ENCODE results near the gene BCL2L14. TPM values are rescaled to one million over a fixed set of nuclear protein-coding genes. Genes with fewer than 3 reads are reported as not detected.
A peak's percentile ranks its signal among the peaks of the same experiment; 100 is the strongest.

The BCL2L14 gene
- total and polyA plus RNA-seq, 2 of the 13 experiments (the other 11 are each of a cell fraction or from before 2014, with no cell fraction given): 0.11 TPM; not detected in 1

DNA sequence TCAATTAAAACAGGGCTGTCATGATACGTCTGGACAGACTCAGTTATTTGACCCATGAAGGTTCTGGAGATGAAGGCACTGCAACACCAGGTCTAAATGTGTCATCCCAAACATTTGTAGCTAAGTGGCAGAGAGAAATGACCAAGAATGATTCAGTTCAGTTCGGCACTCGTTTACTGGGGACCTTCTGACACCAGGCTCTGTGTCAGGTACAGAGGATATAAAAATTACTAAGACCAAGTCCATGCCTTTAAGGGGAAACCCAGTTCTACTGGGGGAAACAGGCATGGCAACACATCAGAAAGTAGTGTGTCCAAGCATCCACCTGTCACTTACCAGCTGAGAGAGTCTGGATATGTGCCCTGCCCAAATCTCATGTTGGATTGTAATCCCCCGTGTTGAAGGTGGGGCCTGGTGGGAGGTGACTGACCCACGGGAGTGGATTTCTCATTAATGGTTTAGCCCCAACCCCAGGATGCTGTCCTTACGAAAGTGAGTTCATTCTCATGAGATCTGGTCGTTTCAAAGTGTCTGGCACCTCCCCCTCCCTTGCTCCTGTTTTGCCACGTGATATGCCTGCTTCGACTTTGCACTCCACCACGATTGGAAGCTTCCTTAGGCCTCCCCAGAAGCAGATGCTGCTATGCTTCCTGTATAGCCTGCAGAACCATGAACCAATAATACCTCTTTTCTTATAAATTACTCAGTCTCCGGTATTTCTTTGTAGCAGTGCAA, 41.9 kb upstream of the BCL2L14 start:
- Histone ChIP-seq H3K79me2 (ENCODE audit: insufficient read depth, low read length) (no peaks in the 10 kb centered on the region), H3K4me2 (ENCODE audit: low read depth, low read length) (no peak overlapping the region), H3K4me1 (ENCODE audit: insufficient read depth, low read length) (peaks cover 19% of the 10 kb centered on the region), H3K36me3 (replicated peaks in 1 of 2; ENCODE audit: control insufficient read depth in 1 of 2, insufficient read depth in 2 of 2, low read length in 2 of 2) (no peaks in the 10 kb centered on the region), H3K27ac (ENCODE audit: extremely low read length, insufficient read depth, low read length) (no peak overlapping the region), H3K9me3 (ENCODE audit: low read length) (no peaks in the 10 kb centered on the region), H3K4me3 (replicated peaks in 1 of 3; ENCODE audit: insufficient read depth in 1 of 3, low read depth in 2 of 3, low read length in 3 of 3) (no peak overlapping the region), H3K9ac (ENCODE audit: insufficient read depth, low read depth, low read length) (no peak overlapping the region), H3K27me3 (ENCODE audit: control insufficient read depth in 1 of 2, insufficient read depth in 2 of 2, low read length in 2 of 2) (peaks cover 4 to 12% of the 10 kb centered on the region in 2 experiments; a peak in 2 of 5 replicates), H4K20me1 (ENCODE audit: insufficient read depth, low read length) (no peaks in the 10 kb centered on the region), H2AFZ (ENCODE audit: low read length) (no peak overlapping the region)
- 16% methylated on average over 11 of the region's 11 CpGs for WGBS (ENCODE audit: low lambda C conversion rate)
- TF ChIP-seq, protein P1, sequence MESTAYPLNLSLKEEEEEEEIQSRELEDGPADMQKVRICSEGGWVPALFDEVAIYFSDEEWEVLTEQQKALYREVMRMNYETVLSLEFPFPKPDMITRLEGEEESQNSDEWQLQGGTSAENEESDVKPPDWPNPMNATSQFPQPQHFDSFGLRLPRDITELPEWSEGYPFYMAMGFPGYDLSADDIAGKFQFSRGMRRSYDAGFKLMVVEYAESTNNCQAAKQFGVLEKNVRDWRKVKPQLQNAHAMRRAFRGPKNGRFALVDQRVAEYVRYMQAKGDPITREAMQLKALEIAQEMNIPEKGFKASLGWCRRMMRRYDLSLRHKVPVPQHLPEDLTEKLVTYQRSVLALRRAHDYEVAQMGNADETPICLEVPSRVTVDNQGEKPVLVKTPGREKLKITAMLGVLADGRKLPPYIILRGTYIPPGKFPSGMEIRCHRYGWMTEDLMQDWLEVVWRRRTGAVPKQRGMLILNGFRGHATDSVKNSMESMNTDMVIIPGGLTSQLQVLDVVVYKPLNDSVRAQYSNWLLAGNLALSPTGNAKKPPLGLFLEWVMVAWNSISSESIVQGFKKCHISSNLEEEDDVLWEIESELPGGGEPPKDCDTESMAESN (CRISPR knock-in tag; conservative IDR thresholded peaks at IDR 0.05): 0 out of 2 replicates have a peak, but pooled peaks have one; percentile 31
- TF ChIP-seq, protein P2, sequence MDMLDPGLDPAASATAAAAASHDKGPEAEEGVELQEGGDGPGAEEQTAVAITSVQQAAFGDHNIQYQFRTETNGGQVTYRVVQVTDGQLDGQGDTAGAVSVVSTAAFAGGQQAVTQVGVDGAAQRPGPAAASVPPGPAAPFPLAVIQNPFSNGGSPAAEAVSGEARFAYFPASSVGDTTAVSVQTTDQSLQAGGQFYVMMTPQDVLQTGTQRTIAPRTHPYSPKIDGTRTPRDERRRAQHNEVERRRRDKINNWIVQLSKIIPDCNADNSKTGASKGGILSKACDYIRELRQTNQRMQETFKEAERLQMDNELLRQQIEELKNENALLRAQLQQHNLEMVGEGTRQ (IDR thresholded peaks at IDR 0.05; ENCODE audit: low read depth, low read length): peak; percentile 34; the same call in 1 of the 2 replicates
- TF ChIP-seq, protein P2 (CRISPR knock-in tag; IDR thresholded peaks at IDR 0.05; ENCODE audit: borderline replicate concordance): peak; percentile 33; the same call in 1 of the 2 replicates
- TF ChIP-seq HNF4A (CRISPR knock-in tag; IDR thresholded peaks at IDR 0.05): peak; percentile 24; the same call in 1 of the 2 replicates
- TF ChIP-seq, protein P3, sequence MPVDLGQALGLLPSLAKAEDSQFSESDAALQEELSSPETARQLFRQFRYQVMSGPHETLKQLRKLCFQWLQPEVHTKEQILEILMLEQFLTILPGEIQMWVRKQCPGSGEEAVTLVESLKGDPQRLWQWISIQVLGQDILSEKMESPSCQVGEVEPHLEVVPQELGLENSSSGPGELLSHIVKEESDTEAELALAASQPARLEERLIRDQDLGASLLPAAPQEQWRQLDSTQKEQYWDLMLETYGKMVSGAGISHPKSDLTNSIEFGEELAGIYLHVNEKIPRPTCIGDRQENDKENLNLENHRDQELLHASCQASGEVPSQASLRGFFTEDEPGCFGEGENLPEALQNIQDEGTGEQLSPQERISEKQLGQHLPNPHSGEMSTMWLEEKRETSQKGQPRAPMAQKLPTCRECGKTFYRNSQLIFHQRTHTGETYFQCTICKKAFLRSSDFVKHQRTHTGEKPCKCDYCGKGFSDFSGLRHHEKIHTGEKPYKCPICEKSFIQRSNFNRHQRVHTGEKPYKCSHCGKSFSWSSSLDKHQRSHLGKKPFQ (CRISPR knock-in tag; IDR thresholded peaks at IDR 0.05; ENCODE audit: insufficient replicate concordance): no peak
- TF ChIP-seq, protein P4, sequence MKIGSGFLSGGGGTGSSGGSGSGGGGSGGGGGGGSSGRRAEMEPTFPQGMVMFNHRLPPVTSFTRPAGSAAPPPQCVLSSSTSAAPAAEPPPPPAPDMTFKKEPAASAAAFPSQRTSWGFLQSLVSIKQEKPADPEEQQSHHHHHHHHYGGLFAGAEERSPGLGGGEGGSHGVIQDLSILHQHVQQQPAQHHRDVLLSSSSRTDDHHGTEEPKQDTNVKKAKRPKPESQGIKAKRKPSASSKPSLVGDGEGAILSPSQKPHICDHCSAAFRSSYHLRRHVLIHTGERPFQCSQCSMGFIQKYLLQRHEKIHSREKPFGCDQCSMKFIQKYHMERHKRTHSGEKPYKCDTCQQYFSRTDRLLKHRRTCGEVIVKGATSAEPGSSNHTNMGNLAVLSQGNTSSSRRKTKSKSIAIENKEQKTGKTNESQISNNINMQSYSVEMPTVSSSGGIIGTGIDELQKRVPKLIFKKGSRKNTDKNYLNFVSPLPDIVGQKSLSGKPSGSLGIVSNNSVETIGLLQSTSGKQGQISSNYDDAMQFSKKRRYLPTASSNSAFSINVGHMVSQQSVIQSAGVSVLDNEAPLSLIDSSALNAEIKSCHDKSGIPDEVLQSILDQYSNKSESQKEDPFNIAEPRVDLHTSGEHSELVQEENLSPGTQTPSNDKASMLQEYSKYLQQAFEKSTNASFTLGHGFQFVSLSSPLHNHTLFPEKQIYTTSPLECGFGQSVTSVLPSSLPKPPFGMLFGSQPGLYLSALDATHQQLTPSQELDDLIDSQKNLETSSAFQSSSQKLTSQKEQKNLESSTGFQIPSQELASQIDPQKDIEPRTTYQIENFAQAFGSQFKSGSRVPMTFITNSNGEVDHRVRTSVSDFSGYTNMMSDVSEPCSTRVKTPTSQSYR (CRISPR knock-in tag; IDR thresholded peaks at IDR 0.05; ENCODE audit: borderline replicate concordance): peak; percentile 70; the same call in 1 of the 2 replicates
- no peak for TF ChIP-seq NR2C2 (CRISPR knock-in tag; IDR thresholded peaks at IDR 0.05; ENCODE audit: borderline replicate concordance)
- no TSS peak for BruUV-seq (replicated peaks)
- ATAC-seq (no peak; the same call in 2 of the 3 replicates), FAIRE-seq (no peak), DNase-seq (ENCODE audit: low spot score) (no peak)
- intact Hi-C loops (cut with micrococcal nuclease; ENCODE audit: unreplicated experiment) (no loop called here), in situ Hi-C loops (cut with HindIII; ENCODE audit: extremely low pct_ligation_motif_present, low pct_unique_long_range_greater_than_20kb) (no loop called here)
- CTCF ChIA-PET (ENCODE audit: low intra/inter-chr PET ratio, low total read pairs): no interaction called here
- POLR2A ChIA-PET: no interaction called here
